ENCODE results near the gene PRMT9. TPM values are rescaled to one million over a fixed set of nuclear protein-coding genes. Genes with fewer than 3 reads are reported as not detected.

Gene PRMT9
- total RNA-seq, 1 experiment from 2014 or later, result 10.5 TPM

GRCh38 chr4:147591106-147591505, 92.9 kb downstream of the PRMT9 start:
- no peak for TF ChIP-seq CTCF (conservative IDR thresholded peaks at IDR 0.05)
- Histone ChIP-seq H2BK12ac (ENCODE audit: insufficient read length, low read depth, low read length) (no peak overlapping the region), H3K23ac (ENCODE audit: insufficient read length, low read depth, low read length) (no peak overlapping the region), H4K8ac (replicated peaks; ENCODE audit: insufficient read length, low read depth, low read length) (no peak overlapping the region), H3K79me2 (ENCODE audit: insufficient read depth, low read length) (no peaks in the 10 kb centered on the region), H2BK120ac (ENCODE audit: low read depth, low read length, poor library complexity, severe bottlenecking) (no peak overlapping the region), H3T11ph (ENCODE audit: low read length) (no peak overlapping the region), H3K27ac (ENCODE audit: insufficient read length, low read depth, low read length) (no peak overlapping the region), H3K9me3 (ENCODE audit: control insufficient read depth, low read depth, low read length) (no peaks in the 10 kb centered on the region), H2AK5ac (ENCODE audit: insufficient read length, low read length) (no peak overlapping the region), H2BK20ac (ENCODE audit: low read depth, low read length, poor library complexity, severe bottlenecking) (no peak overlapping the region), H2BK15ac (ENCODE audit: low read depth, low read length) (no peak overlapping the region), H3K23me2 (ENCODE audit: insufficient read length, low read depth, low read length, poor library complexity, severe bottlenecking) (no peaks in the 10 kb centered on the region), H3K4ac (ENCODE audit: low read depth, low read length) (no peak overlapping the region), H2AFZ (ENCODE audit: low read length) (no peak overlapping the region), H3K9ac (ENCODE audit: extremely low read depth, insufficient read length, low read length) (no peak overlapping the region), H3K27me3 (ENCODE audit: insufficient read depth, low read length) (no peaks in the 10 kb centered on the region), H2BK5ac (ENCODE audit: insufficient read length, low read length) (no peak overlapping the region), H3K79me1 (ENCODE audit: insufficient read depth, low read depth, low read length, poor library complexity, severe bottlenecking) (no peaks in the 10 kb centered on the region), H3K56ac (ENCODE audit: insufficient read length, low read depth, low read length) (no peak overlapping the region), H3K14ac (ENCODE audit: insufficient read depth, low read length) (no peak overlapping the region), H4K5ac (ENCODE audit: insufficient read length, low read depth, low read length) (no peak overlapping the region), H3K4me2 (ENCODE audit: insufficient read depth, insufficient read length, low read length) (no peak overlapping the region), H3K4me1 (ENCODE audit: insufficient read depth, low read length) (peaks cover 2% of the 10 kb centered on the region), H4K20me1 (ENCODE audit: control insufficient read depth, insufficient read depth, insufficient read length) (no peaks in the 10 kb centered on the region), H3K18ac (ENCODE audit: insufficient read length, low read depth, low read length) (no peak overlapping the region), H4K91ac (ENCODE audit: insufficient read length, low read depth, low read length) (no peak overlapping the region)
- no peak overlapping the region; a peak in 1 of 7 replicates for H3K27ac Mint-ChIP-seq
- no peaks in the 10 kb centered on the region for H3K9me3 Mint-ChIP-seq
- H3K27me3 Mint-ChIP-seq (ENCODE audit: low read depth), result no peaks in the 10 kb centered on the region; the same call in 1 of the 2 replicates
- peaks cover 0 to 5% of the 10 kb centered on the region in 2 experiments; a peak in 2 of 4 replicates for H3K4me1 Mint-ChIP-seq
- DNase-seq, result no peak
- H3K4me3 Mint-ChIP-seq, result 0 out of 5 replicates have a peak overlapping the region, but pooled peaks of 1 of the 2 experiments have one; percentile 32
- no peaks in the 10 kb centered on the region for H3K36me3 Mint-ChIP-seq (ENCODE audit: insufficient read depth in 1 of 3, low read depth in 3 of 3)

Measured in H9 (cell line).